ENCODE data around the gene CLIP1.

CLIP1 gene

GRCh38 chr12:122354958-122355641, 67.4 kb downstream of the CLIP1 start:
- no peak for DNase-seq

GRCh38 chr12:122352394-122352793, 70.1 kb downstream of the CLIP1 start:
- DNase-seq: no peak

- no peak for DNase-seq
Observed at GRCh38 chr12:122350141-122350848, 72.2 kb downstream of the CLIP1 start.

- DNase-seq: no peak
Observed at GRCh38 chr12:122349078-122349477, 73.4 kb downstream of the CLIP1 start.

- no peak for DNase-seq
Observed at GRCh38 chr12:122348505-122348904, 74.0 kb downstream of the CLIP1 start.

GRCh38 chr12:122346054-122346453, 76.4 kb downstream of the CLIP1 start:
- no peak for DNase-seq

GRCh38 chr12:122345042-122345441, 77.4 kb downstream of the CLIP1 start:
- DNase-seq: no peak

GRCh38 chr12:122336015-122336946, 86.2 kb downstream of the CLIP1 start:
- DNase-seq: peak in 1 of 2 experiments; percentile 10

GRCh38 chr12:122333142-122334087, 89.1 kb downstream of the CLIP1 start:
- DNase-seq: no peak

- DNase-seq: no peak
Observed at GRCh38 chr12:122327494-122328385, 94.7 kb downstream of the CLIP1 start.

GRCh38 chr12:122327014-122327413, 95.5 kb downstream of the CLIP1 start:
- DNase-seq: no peak

- DNase-seq: no peak
Observed at GRCh38 chr12:122326586-122326985, 95.9 kb downstream of the CLIP1 start.

GRCh38 chr12:122323311-122324019, 99.0 kb downstream of the CLIP1 start:
- DNase-seq: no peak

- no peak for DNase-seq
Observed at GRCh38 chr12:122322501-122322900, 100.0 kb downstream of the CLIP1 start.

- no peak for DNase-seq
Observed at GRCh38 chr12:122318607-122319605, 103.6 kb downstream of the CLIP1 start.

- DNase-seq: no peak
Observed at GRCh38 chr12:122312926-122313325, 109.5 kb downstream of the CLIP1 start.

GRCh38 chr12:122311696-122312095, 110.8 kb downstream of the CLIP1 start:
- DNase-seq: no peak

GRCh38 chr12:122310626-122311333, 111.7 kb downstream of the CLIP1 start:
- DNase-seq: no peak

Measured in SHP77 (cell line).